ENCODE results near the gene DOHH.
"Not testable (repeated sequence)": the region's sequence is repeated elsewhere in the genome, so short reads cannot be mapped to it uniquely, and the experiment has no call there.

Gene DOHH

DNA sequence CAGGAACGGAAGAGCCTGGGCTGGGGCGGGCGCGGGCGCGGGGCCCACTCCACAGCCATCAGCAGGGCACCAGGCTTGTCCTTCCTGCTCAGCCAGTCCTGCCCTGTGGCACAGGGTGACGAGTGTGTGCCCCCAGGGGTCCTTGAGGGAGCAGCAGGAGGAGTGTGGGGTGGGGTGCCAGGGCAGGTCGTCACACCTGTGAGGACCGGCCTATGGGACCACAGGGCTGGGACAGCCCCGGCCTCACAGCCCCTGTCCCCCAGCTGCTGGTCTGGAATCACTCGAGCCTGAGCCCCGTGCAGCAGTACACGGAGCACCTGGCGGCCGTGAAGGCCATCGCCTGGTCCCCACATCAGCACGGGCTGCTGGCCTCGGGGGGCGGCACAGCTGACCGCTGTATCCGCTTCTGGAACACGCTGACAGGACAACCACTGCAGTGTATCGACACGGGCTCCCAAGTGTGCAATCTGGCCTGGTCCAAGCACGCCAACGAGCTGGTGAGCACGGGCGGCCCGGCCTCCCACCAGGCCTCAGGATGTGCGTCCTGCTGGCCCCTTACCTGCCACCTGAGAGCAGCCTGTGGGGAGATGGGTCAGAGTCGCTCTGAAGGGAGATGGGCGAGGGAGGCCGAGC, 31.8 kb upstream of the DOHH start:
- DNase-seq (ENCODE audit: low read depth in 1 of 2, low spot score in 1 of 2) = no peak
- in situ Hi-C loops (cut with HindIII; ENCODE audit: low pct_unique_long_range_greater_than_20kb, low sequenced_read_pairs) = no loop called here
- TF ChIP-seq JUND (IDR thresholded peaks at IDR 0.05; ENCODE audit: low read depth) = no peak

DNA sequence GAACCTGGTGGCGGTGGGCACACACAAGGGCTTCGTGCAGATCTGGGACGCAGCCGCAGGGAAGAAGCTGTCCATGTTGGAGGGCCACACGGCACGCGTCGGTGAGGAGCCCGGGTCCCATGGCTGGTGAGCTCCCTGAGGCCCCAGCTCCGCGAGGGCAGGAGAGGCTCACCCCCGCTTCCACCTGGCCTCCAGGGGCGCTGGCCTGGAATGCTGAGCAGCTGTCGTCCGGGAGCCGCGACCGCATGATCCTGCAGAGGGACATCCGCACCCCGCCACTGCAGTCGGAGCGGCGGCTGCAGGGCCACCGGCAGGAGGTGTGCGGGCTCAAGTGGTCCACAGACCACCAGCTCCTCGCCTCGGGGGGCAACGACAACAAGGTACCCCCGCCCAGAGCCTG, 31.2 kb upstream of the DOHH start:
- in situ Hi-C loops (cut with HindIII; ENCODE audit: low pct_unique_long_range_greater_than_20kb, low sequenced_read_pairs) = no loop called here
- no peak for TF ChIP-seq JUND (IDR thresholded peaks at IDR 0.05; ENCODE audit: low read depth)
- no peak for DNase-seq (ENCODE audit: low read depth in 1 of 2, low spot score in 1 of 2)

DNA sequence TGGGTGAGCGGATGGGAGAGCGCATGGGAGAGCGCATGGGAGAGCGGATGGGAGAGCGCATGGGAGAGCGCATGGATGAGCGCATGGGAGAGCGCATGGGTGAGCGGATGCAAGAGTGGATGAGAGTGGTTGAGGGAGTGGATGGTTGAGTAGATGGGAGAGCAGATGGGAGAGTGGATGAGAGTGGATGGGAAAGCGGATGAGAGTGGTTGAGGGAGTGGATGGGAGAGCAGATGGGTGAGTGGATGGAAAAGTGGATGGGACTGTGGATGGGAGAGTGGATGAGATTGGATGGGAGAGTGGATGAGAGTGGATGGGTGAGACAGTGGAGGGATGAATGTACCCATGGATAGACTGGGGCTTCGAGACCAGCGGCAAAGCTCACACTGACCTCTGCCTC, 29.9 kb upstream of the DOHH start:
- TF ChIP-seq JUND (IDR thresholded peaks at IDR 0.05; ENCODE audit: low read depth) = no peak
- DNase-seq (ENCODE audit: low read depth in 1 of 2, low spot score in 1 of 2) = no peak
- in situ Hi-C loops (cut with HindIII; ENCODE audit: low pct_unique_long_range_greater_than_20kb, low sequenced_read_pairs) = no loop called here

DNA sequence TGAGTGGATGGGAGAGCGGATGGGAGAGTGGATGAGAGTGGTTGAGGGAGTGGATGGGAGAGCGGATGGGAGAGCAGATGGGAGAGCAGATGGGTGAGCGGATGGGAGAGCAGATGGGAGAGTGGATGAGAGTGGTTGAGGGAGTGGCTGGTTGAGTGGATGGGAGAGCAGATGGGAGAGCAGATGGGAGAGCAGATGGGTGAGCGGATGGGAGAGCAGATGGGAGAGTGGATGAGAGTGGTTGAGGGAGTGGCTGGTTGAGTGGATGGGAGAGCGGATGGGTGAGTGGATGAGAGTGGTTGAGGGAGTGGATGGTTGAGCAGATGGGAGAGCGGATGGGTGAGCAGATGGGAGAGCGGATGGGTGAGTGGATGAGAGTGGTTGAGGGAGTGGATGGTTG, 28.8 kb upstream of the DOHH start:
- in situ Hi-C loops (cut with HindIII; ENCODE audit: low pct_unique_long_range_greater_than_20kb, low sequenced_read_pairs); DNase-seq (ENCODE audit: low read depth in 1 of 2, low spot score in 1 of 2): not testable (repeated sequence)

DNA sequence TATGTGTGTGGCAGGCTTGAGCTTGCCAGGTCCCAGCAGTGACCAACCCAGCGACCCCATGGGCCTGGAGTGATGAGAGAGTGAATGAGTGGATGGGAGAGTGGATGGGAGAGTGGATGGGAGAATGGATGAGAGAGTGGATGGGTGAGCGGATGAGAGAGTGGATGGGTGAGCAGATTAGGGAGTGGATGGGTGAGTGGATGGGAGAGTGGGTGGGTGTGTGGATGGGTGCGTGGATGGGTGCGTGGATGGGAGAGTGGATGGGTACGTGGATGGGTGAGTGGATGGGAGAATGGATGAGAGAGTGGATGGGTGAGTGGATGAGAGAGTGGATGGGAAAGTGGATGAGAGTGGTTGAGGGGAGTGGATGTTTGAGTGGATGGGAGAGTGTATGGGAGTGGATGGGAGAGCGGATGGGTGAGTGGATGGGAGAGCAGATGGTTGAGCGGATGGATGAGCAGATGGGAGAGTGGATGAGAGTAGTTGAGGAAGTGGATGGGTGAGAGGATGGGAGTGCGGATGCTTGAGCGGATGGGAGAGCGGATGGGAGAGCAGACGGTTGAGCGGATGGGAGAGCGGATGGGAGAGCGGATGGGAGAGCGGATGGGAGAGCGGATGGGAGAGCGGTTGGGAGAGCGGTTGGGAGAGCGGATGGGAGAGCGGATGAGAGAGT, 28.2 kb upstream of the DOHH start:
- no peak for TF ChIP-seq JUND (IDR thresholded peaks at IDR 0.05; ENCODE audit: low read depth)
- in situ Hi-C loops (cut with HindIII; ENCODE audit: low pct_unique_long_range_greater_than_20kb, low sequenced_read_pairs) = no loop called here

DNA sequence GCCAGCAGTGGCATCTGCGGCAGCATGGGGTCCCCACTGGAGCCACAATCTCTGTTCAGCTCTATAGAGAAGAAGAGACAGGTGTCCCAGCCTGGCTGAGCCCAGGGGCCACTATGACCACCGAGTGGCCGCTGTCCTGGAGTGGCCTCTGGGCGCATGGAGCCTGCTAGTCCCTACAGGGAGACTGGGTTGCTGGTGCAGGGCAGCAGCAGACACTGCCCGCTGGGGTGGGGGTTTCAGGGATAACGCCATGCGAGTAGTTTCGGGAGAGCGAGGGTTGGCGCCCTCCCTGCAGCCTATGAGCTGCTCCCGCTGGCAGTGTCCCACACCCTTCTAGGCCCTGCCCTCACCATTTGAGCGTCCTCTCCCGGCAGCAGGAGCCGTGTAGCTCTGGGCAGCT, 27.6 kb upstream of the DOHH start:
- in situ Hi-C loops (cut with HindIII; ENCODE audit: low pct_unique_long_range_greater_than_20kb, low sequenced_read_pairs) = no loop called here
- no peak for TF ChIP-seq JUND (IDR thresholded peaks at IDR 0.05; ENCODE audit: low read depth)
- DNase-seq (ENCODE audit: low read depth in 1 of 2, low spot score in 1 of 2) = no peak

More for the DNA sequence above, 28.2 kb upstream of the DOHH start:
- no peak for DNase-seq (ENCODE audit: low read depth in 1 of 2, low spot score in 1 of 2)

DNA sequence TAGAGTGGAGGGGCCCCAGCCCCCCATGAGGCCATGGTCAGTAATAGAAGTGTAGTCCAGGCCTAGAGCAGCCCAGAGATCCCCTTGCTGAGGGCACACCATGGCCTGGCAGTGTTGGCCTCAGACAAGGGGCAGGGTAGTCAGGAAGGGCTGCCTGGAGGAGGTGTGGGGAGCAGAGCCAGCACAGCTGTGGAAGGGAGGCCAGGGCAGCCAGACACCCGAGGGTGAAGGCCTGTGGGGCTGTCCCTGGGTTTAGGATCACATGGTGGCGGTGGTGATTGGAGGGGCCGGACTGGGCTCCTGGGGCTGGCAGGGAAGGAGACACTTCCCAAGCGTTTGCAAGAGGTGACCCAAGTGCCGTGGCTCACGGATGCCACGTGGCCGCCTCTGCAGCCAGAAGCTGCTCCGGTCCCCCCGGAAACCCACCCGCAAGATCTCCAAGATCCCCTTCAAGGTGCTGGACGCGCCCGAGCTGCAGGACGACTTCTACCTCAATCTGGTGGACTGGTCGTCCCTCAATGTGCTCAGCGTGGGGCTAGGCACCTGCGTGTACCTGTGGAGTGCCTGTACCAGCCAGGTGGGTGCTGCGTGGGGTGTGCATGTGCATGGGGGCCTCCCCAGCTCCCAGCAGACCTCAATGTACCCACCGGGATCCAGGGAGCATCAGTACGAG, 26.9 kb upstream of the DOHH start:
- DNase-seq (ENCODE audit: low read depth in 1 of 2, low spot score in 1 of 2) = no peak
- TF ChIP-seq JUND (IDR thresholded peaks at IDR 0.05; ENCODE audit: low read depth) = no peak
- in situ Hi-C loops (cut with HindIII; ENCODE audit: low pct_unique_long_range_greater_than_20kb, low sequenced_read_pairs) = no loop called here

DNA sequence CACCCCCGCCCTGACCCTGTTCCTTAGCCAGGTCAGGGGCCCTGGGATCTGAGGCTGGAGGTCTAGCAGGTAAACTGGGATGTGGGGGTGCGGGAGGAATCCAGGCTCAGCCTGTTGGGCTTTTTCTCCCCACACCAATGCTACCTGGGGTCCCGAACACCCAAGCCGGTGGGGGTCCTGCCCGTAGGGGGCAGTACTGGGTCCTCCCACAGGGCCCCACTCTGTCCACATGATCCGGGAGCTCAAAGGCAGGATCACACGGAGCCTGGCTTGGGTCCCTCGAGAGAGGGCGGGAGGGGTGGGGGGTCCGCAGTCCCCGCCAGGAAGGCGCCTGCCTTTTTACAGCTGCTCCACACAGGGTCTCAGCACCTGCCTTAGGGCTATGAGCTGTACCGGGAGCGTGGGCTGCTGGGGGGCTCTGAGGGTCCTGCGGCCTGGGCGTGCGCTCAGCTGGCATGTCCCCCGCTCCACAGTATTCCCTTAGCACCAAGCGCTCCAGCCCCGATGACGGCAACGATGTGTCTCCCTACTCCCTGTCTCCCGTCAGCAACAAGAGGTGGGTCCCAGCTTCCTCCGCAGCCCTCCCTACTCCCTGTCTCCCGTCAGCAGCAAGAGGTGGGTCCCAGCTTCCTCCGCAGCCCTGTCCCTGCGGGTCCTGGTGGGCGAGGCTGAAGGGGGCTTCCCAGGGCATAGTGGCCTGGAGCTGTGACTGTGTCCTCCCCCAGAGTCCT, 26.2 kb upstream of the DOHH start:
- TF ChIP-seq JUND (IDR thresholded peaks at IDR 0.05; ENCODE audit: low read depth) = no peak
- no peak for DNase-seq (ENCODE audit: low read depth in 1 of 2, low spot score in 1 of 2)
- in situ Hi-C loops (cut with HindIII; ENCODE audit: low pct_unique_long_range_greater_than_20kb, low sequenced_read_pairs) = no loop called here

DNA sequence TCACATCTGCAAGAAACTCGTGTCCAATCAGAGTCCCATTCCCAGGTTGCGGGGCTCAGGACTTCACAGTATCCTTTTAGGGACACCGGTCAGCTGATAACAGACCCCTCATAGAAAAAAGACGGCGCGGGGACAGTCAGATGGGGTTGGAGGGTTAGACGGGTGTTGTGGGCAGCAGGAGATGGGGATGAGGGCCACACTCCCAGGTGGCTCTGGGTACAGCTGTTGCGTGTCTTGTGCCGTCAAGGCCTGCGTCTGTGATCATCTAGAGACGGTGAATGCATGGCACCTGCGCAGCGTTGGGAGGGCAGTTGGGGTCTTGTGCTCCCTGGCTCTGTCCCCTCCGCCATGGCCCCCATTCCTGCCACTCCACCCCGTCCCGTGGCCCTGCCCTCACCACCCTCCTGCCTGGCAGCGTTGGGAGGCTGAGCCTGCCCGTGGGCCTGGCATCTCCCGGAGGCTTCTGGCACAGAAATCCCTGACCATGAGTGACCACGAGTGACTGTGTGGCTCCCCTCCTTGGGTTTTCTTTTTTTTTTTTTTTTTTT, 24.5 kb upstream of the DOHH start:
- DNase-seq (ENCODE audit: low read depth in 1 of 2, low spot score in 1 of 2) = no peak
- no peak for TF ChIP-seq JUND (IDR thresholded peaks at IDR 0.05; ENCODE audit: low read depth)
- in situ Hi-C loops (cut with HindIII; ENCODE audit: low pct_unique_long_range_greater_than_20kb, low sequenced_read_pairs) = no loop called here

DNA sequence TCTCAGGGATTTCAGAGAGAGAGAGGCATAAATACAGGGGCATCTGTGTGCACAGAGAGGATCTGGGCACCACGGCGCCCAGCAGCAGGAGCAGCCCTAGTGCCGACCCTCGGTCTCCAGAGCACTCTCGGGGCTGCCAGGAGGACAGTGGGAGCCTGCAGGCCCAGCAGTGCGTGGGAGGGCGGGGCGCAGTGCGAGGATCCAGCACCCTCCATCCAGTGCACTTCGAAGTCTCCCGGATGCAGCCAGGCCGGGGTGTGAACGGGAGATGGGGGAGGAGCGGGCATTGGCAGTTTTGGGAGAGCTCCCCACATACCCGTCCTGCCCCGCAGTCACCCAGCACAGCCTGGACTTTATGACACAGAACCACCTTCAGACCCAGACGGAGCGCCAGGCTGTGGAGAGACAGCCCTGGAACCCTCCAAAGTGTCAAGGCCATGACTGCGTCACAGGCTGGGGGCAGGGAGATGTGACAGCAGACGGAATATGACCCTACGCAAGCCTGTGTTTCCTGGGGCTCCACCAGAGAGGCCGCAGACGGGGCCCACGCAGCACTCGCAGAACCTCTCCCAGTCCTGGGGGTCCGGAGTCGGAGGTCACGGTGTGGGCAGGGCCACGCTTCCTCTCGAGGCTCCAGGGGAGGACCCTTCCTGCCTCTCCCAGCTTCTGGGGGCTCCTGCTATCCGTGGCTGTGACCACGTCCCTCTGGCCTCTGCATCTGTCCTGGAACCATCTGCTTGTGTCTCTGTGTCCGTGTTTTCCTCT, 23.8 kb upstream of the DOHH start:
- DNase-seq (ENCODE audit: low read depth in 1 of 2, low spot score in 1 of 2) = no peak
- in situ Hi-C loops (cut with HindIII; ENCODE audit: low pct_unique_long_range_greater_than_20kb, low sequenced_read_pairs) = no loop called here
- TF ChIP-seq JUND (IDR thresholded peaks at IDR 0.05; ENCODE audit: low read depth) = no peak

DNA sequence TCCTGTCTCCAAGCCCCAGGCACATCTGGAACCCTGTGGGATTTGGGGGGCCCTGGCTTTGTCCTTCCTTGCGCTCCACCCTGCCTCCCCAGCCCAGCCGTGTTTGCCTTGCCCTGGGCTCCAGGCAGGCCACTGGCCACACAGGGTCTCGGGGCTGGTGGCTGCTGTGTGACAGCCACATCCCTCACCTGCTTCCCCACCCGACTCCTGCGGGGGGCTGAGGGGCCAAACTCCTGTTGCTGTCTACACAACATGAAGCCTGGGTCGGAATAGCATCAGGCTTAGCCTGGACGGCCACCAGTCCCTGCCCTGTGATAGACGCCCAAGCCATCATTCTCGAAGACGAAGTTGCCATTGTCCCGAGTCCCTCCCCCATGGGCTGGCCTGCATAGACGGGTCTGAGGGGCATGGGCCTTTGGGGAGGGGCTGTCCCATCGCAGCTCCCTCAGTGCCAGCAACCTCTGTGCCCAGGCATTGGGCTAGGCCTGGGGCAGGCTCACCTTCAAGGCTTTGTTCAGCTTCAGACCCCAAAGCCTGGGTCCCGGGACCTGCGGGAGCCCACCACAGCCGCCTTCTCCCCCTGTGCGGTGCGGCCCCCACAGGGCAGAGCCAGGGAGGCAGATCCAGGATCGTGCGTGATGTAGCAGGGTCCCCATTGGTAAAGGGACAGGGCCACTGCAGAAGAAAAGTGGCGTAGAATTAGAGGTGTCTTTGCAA, 23.0 kb upstream of the DOHH start:
- in situ Hi-C loops (cut with HindIII; ENCODE audit: low pct_unique_long_range_greater_than_20kb, low sequenced_read_pairs) = no loop called here
- TF ChIP-seq JUND (IDR thresholded peaks at IDR 0.05; ENCODE audit: low read depth) = no peak
- no peak for DNase-seq (ENCODE audit: low read depth in 1 of 2, low spot score in 1 of 2)
